ENCODE measurements around the gene ZKSCAN8.

The ZKSCAN8 gene

GRCh38 chr6:28107506-28107905, 34.2 kb upstream of the ZKSCAN8 start:
- Histone ChIP-seq H3K79me2 (no peaks in the 10 kb centered on the region), H3K4me1 (peaks cover 12% of the 10 kb centered on the region), H3K27ac (no peak overlapping the region), H3K27me3 (ENCODE audit: control insufficient read depth, insufficient read depth, low read length) (no peaks in the 10 kb centered on the region), H3K4me3 (ENCODE audit: low read depth, low read length) (no peak overlapping the region), H3K9ac (no peak overlapping the region), H3K36me3 (ENCODE audit: control insufficient read depth, insufficient read depth, low read length) (no peaks in the 10 kb centered on the region), H3K4me2 (ENCODE audit: low read length) (no peak overlapping the region), H2AFZ (no peak overlapping the region), H3K9me3 (ENCODE audit: control insufficient read depth, low read length) (no peaks in the 10 kb centered on the region)
- no peak for TF ChIP-seq CTCF (IDR thresholded peaks at IDR 0.05)

GRCh38 chr6:28111964-28112363, 29.7 kb upstream of the ZKSCAN8 start:
- no peak overlapping the region for H3K4me3 ChIP-seq (ENCODE audit: low read depth, low read length)
- H3K4me1 ChIP-seq: peaks cover 5% of the 10 kb centered on the region
- no peak overlapping the region for H2AFZ ChIP-seq
- H3K9me3 ChIP-seq (ENCODE audit: control insufficient read depth, low read length): no peaks in the 10 kb centered on the region
- H3K36me3 ChIP-seq (ENCODE audit: control insufficient read depth, insufficient read depth, low read length): no peaks in the 10 kb centered on the region
- H3K9ac ChIP-seq: no peak overlapping the region
- no peak for TF ChIP-seq CTCF (IDR thresholded peaks at IDR 0.05)
- H3K79me2 ChIP-seq: no peaks in the 10 kb centered on the region
- H3K27ac ChIP-seq: no peak overlapping the region
- no peak overlapping the region for H3K4me2 ChIP-seq (ENCODE audit: low read length)
- no peaks in the 10 kb centered on the region for H3K27me3 ChIP-seq (ENCODE audit: control insufficient read depth, insufficient read depth, low read length)

- no peak overlapping the region for H3K27ac ChIP-seq
- no peak overlapping the region for H2AFZ ChIP-seq
- no peaks in the 10 kb centered on the region for H3K9me3 ChIP-seq (ENCODE audit: control insufficient read depth, low read length)
- no peaks in the 10 kb centered on the region for H3K36me3 ChIP-seq (ENCODE audit: control insufficient read depth, insufficient read depth, low read length)
- H3K9ac ChIP-seq: no peak overlapping the region
- H3K4me1 ChIP-seq: peaks cover 5% of the 10 kb centered on the region
- H3K79me2 ChIP-seq: no peaks in the 10 kb centered on the region
- H3K4me2 ChIP-seq (ENCODE audit: low read length): no peak overlapping the region
- H3K27me3 ChIP-seq (ENCODE audit: control insufficient read depth, insufficient read depth, low read length): no peaks in the 10 kb centered on the region
- no peak overlapping the region for H3K4me3 ChIP-seq (ENCODE audit: low read depth, low read length)
- no peak for TF ChIP-seq CTCF (IDR thresholded peaks at IDR 0.05)
Observed at GRCh38 chr6:28115799-28116198, 25.9 kb upstream of the ZKSCAN8 start.

GRCh38 chr6:28117386-28118050, 24.2 kb upstream of the ZKSCAN8 start:
- no peak for TF ChIP-seq CTCF (IDR thresholded peaks at IDR 0.05)
- H3K79me2 ChIP-seq: no peaks in the 10 kb centered on the region
- H3K4me2 ChIP-seq (ENCODE audit: low read length): no peak overlapping the region
- H3K9ac ChIP-seq: no peak overlapping the region
- H3K36me3 ChIP-seq (ENCODE audit: control insufficient read depth, insufficient read depth, low read length): no peaks in the 10 kb centered on the region
- peaks cover 3% of the 10 kb centered on the region for H3K4me1 ChIP-seq
- H3K9me3 ChIP-seq (ENCODE audit: control insufficient read depth, low read length): no peaks in the 10 kb centered on the region
- H3K27ac ChIP-seq: no peak overlapping the region
- H3K27me3 ChIP-seq (ENCODE audit: control insufficient read depth, insufficient read depth, low read length): no peaks in the 10 kb centered on the region
- no peak overlapping the region for H3K4me3 ChIP-seq (ENCODE audit: low read depth, low read length)
- no peak overlapping the region for H2AFZ ChIP-seq

- no peaks in the 10 kb centered on the region for H3K79me2 ChIP-seq
- H3K9ac ChIP-seq: no peak overlapping the region
- H2AFZ ChIP-seq: no peak overlapping the region
- no peaks in the 10 kb centered on the region for H3K4me1 ChIP-seq
- no peaks in the 10 kb centered on the region for H3K9me3 ChIP-seq (ENCODE audit: control insufficient read depth, low read length)
- no peak for TF ChIP-seq CTCF (IDR thresholded peaks at IDR 0.05)
- H3K27me3 ChIP-seq (ENCODE audit: control insufficient read depth, insufficient read depth, low read length): no peaks in the 10 kb centered on the region
- H3K4me3 ChIP-seq (ENCODE audit: low read depth, low read length): no peak overlapping the region
- H3K4me2 ChIP-seq (ENCODE audit: low read length): no peak overlapping the region
- H3K36me3 ChIP-seq (ENCODE audit: control insufficient read depth, insufficient read depth, low read length): no peaks in the 10 kb centered on the region
- H3K27ac ChIP-seq: no peak overlapping the region
Observed at GRCh38 chr6:28118217-28118616, 23.5 kb upstream of the ZKSCAN8 start.
